Activated naive CD8-positive, alpha-beta T cell (primary cell): ENCODE results near the gene ZMYND8.

Experiments
- H3K27ac Mint-ChIP-seq: one replicate; pipeline ENCODE4 v1.8.0; 2021; ENCODE audit warnings: mixed read lengths
- H3K27me3 Mint-ChIP-seq: one replicate; pipeline ENCODE4 v1.8.0; 2021; ENCODE audit warnings: mixed read lengths
- H3K36me3 Mint-ChIP-seq: one replicate; pipeline ENCODE4 v1.8.0; 2021; ENCODE audit warnings: mixed read lengths
- H3K4me1 Mint-ChIP-seq: one replicate; pipeline ENCODE4 v1.8.0; 2021; ENCODE audit warnings: low read depth, mixed read lengths
- H3K4me3 Mint-ChIP-seq: one replicate; pipeline ENCODE4 v1.8.0; 2021; ENCODE audit warnings: mild to moderate bottlenecking, mixed read lengths
- H3K9me3 Mint-ChIP-seq: one replicate; pipeline ENCODE4 v1.8.0; 2021; ENCODE audit warnings: low read depth, mixed read lengths

Gene ZMYND8

GRCh38 chr20:47230811-47231256 lies 125.7 kb downstream of the ZMYND8 start:
- Mint-ChIP-seq H3K4me1 (peaks cover 1% of the 10 kb centered on the region), H3K36me3 (peaks cover 6% of the 10 kb centered on the region), H3K4me3 (no peak overlapping the region), H3K27ac (peak overlapping the region; percentile 16), H3K27me3 (no peaks in the 10 kb centered on the region), H3K9me3 (no peaks in the 10 kb centered on the region)

- H3K27me3 Mint-ChIP-seq: no peaks in the 10 kb centered on the region
- H3K9me3 Mint-ChIP-seq: no peaks in the 10 kb centered on the region
- H3K4me3 Mint-ChIP-seq: no peak overlapping the region
- H3K4me1 Mint-ChIP-seq: peaks cover 1% of the 10 kb centered on the region
- peaks cover 6% of the 10 kb centered on the region for H3K36me3 Mint-ChIP-seq
- H3K27ac Mint-ChIP-seq: peak overlapping the region; percentile 12
Measured at GRCh38 chr20:47228654-47229053, 127.8 kb downstream of the ZMYND8 start.

GRCh38 chr20:47227576-47227975 lies 128.9 kb downstream of the ZMYND8 start:
- H3K9me3 Mint-ChIP-seq: no peaks in the 10 kb centered on the region
- peaks cover 8% of the 10 kb centered on the region for H3K36me3 Mint-ChIP-seq
- no peak overlapping the region for H3K27ac Mint-ChIP-seq
- no peaks in the 10 kb centered on the region for H3K27me3 Mint-ChIP-seq
- H3K4me3 Mint-ChIP-seq: no peak overlapping the region
- H3K4me1 Mint-ChIP-seq: peaks cover 3% of the 10 kb centered on the region

GRCh38 chr20:47227119-47227518 lies 129.4 kb downstream of the ZMYND8 start:
- H3K27ac Mint-ChIP-seq: peak overlapping the region; percentile 58
- H3K36me3 Mint-ChIP-seq: peaks cover 8% of the 10 kb centered on the region
- H3K4me1 Mint-ChIP-seq: peaks cover 7% of the 10 kb centered on the region
- no peak overlapping the region for H3K4me3 Mint-ChIP-seq
- H3K9me3 Mint-ChIP-seq: no peaks in the 10 kb centered on the region
- no peaks in the 10 kb centered on the region for H3K27me3 Mint-ChIP-seq

GRCh38 chr20:47225458-47225857 lies 131.0 kb downstream of the ZMYND8 start:
- no peaks in the 10 kb centered on the region for H3K27me3 Mint-ChIP-seq
- H3K4me1 Mint-ChIP-seq: peaks cover 7% of the 10 kb centered on the region
- no peaks in the 10 kb centered on the region for H3K9me3 Mint-ChIP-seq
- H3K27ac Mint-ChIP-seq: no peak overlapping the region
- peaks cover 8% of the 10 kb centered on the region for H3K36me3 Mint-ChIP-seq
- no peak overlapping the region for H3K4me3 Mint-ChIP-seq

GRCh38 chr20:47224857-47225256 lies 131.6 kb downstream of the ZMYND8 start:
- peaks cover 7% of the 10 kb centered on the region for H3K4me1 Mint-ChIP-seq
- H3K27ac Mint-ChIP-seq: peak overlapping the region; percentile 81
- H3K4me3 Mint-ChIP-seq: no peak overlapping the region
- no peaks in the 10 kb centered on the region for H3K9me3 Mint-ChIP-seq
- H3K27me3 Mint-ChIP-seq: no peaks in the 10 kb centered on the region
- peaks cover 11% of the 10 kb centered on the region for H3K36me3 Mint-ChIP-seq

GRCh38 chr20:47224300-47224791 lies 132.2 kb downstream of the ZMYND8 start:
- H3K27ac Mint-ChIP-seq: peak overlapping the region; percentile 81
- H3K9me3 Mint-ChIP-seq: no peaks in the 10 kb centered on the region
- H3K36me3 Mint-ChIP-seq: peaks cover 11% of the 10 kb centered on the region

GRCh38 chr20:47223896-47224295 lies 132.6 kb downstream of the ZMYND8 start:
- Mint-ChIP-seq H3K27me3 (no peaks in the 10 kb centered on the region), H3K9me3 (no peaks in the 10 kb centered on the region), H3K4me1 (peaks cover 7% of the 10 kb centered on the region), H3K4me3 (no peak overlapping the region), H3K27ac (no peak overlapping the region), H3K36me3 (peaks cover 11% of the 10 kb centered on the region)

More at GRCh38 chr20:47224300-47224791, 132.2 kb downstream of the ZMYND8 start:
- H3K4me3 Mint-ChIP-seq: no peak overlapping the region
- no peaks in the 10 kb centered on the region for H3K27me3 Mint-ChIP-seq
- H3K4me1 Mint-ChIP-seq: peaks cover 7% of the 10 kb centered on the region

GRCh38 chr20:47222468-47223119 lies 133.9 kb downstream of the ZMYND8 start:
- H3K4me3 Mint-ChIP-seq: no peak overlapping the region
- H3K9me3 Mint-ChIP-seq: no peaks in the 10 kb centered on the region
- peaks cover 7% of the 10 kb centered on the region for H3K4me1 Mint-ChIP-seq
- peaks cover 11% of the 10 kb centered on the region for H3K36me3 Mint-ChIP-seq
- no peak overlapping the region for H3K27ac Mint-ChIP-seq
- no peaks in the 10 kb centered on the region for H3K27me3 Mint-ChIP-seq

GRCh38 chr20:47221036-47221625 lies 135.4 kb downstream of the ZMYND8 start:
- no peak overlapping the region for H3K27ac Mint-ChIP-seq
- no peaks in the 10 kb centered on the region for H3K9me3 Mint-ChIP-seq
- H3K4me1 Mint-ChIP-seq: peaks cover 5% of the 10 kb centered on the region
- H3K36me3 Mint-ChIP-seq: peaks cover 7% of the 10 kb centered on the region
- no peaks in the 10 kb centered on the region for H3K27me3 Mint-ChIP-seq
- H3K4me3 Mint-ChIP-seq: no peak overlapping the region

- Mint-ChIP-seq H3K9me3 (no peaks in the 10 kb centered on the region), H3K27ac (peak overlapping the region; percentile 17), H3K4me1 (peaks cover 5% of the 10 kb centered on the region), H3K4me3 (no peak overlapping the region), H3K36me3 (peaks cover 11% of the 10 kb centered on the region), H3K27me3 (no peaks in the 10 kb centered on the region)
Measured at GRCh38 chr20:47220161-47220582, 136.3 kb downstream of the ZMYND8 start.

GRCh38 chr20:47217482-47218446 lies 138.7 kb downstream of the ZMYND8 start:
- H3K27ac Mint-ChIP-seq: no peak overlapping the region

GRCh38 chr20:47216819-47217410 lies 139.6 kb downstream of the ZMYND8 start:
- no peaks in the 10 kb centered on the region for H3K9me3 Mint-ChIP-seq
- no peaks in the 10 kb centered on the region for H3K4me1 Mint-ChIP-seq
- peaks cover 7% of the 10 kb centered on the region for H3K36me3 Mint-ChIP-seq
- H3K27me3 Mint-ChIP-seq: no peaks in the 10 kb centered on the region
- no peak overlapping the region for H3K4me3 Mint-ChIP-seq
- peak overlapping the region; percentile 28 for H3K27ac Mint-ChIP-seq

More at GRCh38 chr20:47217482-47218446, 138.7 kb downstream of the ZMYND8 start:
- Mint-ChIP-seq H3K36me3 (peaks cover 8% of the 10 kb centered on the region), H3K9me3 (no peaks in the 10 kb centered on the region), H3K4me3 (no peak overlapping the region), H3K27me3 (no peaks in the 10 kb centered on the region), H3K4me1 (peaks cover 4% of the 10 kb centered on the region)

- Mint-ChIP-seq H3K4me1 (no peaks in the 10 kb centered on the region), H3K36me3 (peaks cover 7% of the 10 kb centered on the region), H3K27me3 (no peaks in the 10 kb centered on the region), H3K27ac (peak overlapping the region; percentile 16), H3K9me3 (no peaks in the 10 kb centered on the region), H3K4me3 (no peak overlapping the region)
Measured at GRCh38 chr20:47215653-47216397, 140.7 kb downstream of the ZMYND8 start.
